Uterus (tissue), 2 donors: ENCODE data around the gene CLDN20.

Experiments used
- POLR2A ChIP-seq, 2 donors: fragments of 450-650 bp; IDR thresholded peaks; one replicate each; pipeline ENCODE4 v1.6.1; 2016; ENCODE audit warnings: antibody characterized with exemption in 2 of 2, mild to moderate bottlenecking in 1 of 2, moderate library complexity in 1 of 2
- TF ChIP-seq, protein P1 (sequence below), 4 experiments: fragments of 200-600 bp in 2 of 4; fragments of 450-650 bp in 2 of 4; sonication (generic) in 2 of 4; IDR thresholded peaks; one replicate each; pipeline ENCODE4 v1.5.1; 2016 to 2019; ENCODE audit warnings: antibody characterized with exemption in 4 of 4, mild to moderate bottlenecking in 2 of 4, moderate library complexity in 1 of 4

DNA sequence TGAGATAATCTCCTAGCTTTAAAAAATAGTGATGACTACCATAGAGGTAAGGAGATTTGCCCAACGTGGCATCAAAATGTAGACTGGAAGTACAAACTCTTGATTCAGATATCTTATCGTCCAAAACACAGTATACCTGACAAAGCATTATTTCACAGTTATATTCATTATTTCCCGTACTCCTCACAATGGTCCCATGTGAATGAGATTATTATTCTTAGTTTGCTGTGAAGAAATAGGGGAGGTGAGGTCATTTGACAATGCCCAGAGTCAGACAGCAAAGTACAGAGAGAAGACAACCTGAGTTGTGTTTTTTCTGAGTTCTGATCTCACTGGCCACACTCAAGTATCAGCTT is 51.7 kb downstream of the CLDN20 start:
- TF ChIP-seq, protein P1, sequence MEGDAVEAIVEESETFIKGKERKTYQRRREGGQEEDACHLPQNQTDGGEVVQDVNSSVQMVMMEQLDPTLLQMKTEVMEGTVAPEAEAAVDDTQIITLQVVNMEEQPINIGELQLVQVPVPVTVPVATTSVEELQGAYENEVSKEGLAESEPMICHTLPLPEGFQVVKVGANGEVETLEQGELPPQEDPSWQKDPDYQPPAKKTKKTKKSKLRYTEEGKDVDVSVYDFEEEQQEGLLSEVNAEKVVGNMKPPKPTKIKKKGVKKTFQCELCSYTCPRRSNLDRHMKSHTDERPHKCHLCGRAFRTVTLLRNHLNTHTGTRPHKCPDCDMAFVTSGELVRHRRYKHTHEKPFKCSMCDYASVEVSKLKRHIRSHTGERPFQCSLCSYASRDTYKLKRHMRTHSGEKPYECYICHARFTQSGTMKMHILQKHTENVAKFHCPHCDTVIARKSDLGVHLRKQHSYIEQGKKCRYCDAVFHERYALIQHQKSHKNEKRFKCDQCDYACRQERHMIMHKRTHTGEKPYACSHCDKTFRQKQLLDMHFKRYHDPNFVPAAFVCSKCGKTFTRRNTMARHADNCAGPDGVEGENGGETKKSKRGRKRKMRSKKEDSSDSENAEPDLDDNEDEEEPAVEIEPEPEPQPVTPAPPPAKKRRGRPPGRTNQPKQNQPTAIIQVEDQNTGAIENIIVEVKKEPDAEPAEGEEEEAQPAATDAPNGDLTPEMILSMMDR (IDR thresholded peaks at IDR 0.05) = no peak
- no peak for TF ChIP-seq POLR2A (IDR thresholded peaks at IDR 0.05)
